HL-60 (cell line): ENCODE data around the gene RNU6-9.
"Not testable (repeated sequence)": the region's sequence is repeated elsewhere in the genome, so short reads cannot be mapped to it uniquely, and the experiment has no call there.

Experiments used
- GABPA ChIP-seq: IDR thresholded peaks from 2 replicates; pipeline ENCODE4 v1.6.1; 2012; ENCODE audit warnings: low read depth
- POLR2AphosphoS5 ChIP-seq: IDR thresholded peaks from 2 replicates; pipeline ENCODE4 v1.6.1; 2012; ENCODE audit warnings: low read depth
- REST ChIP-seq: IDR thresholded peaks from 2 replicates; pipeline ENCODE4 v1.6.1; 2012; ENCODE audit warnings: low read depth; ENCODE audit not compliant: insufficient replicate concordance
- SPI1 ChIP-seq: IDR thresholded peaks from 2 replicates; pipeline ENCODE4 v1.6.1; 2012; ENCODE audit warnings: low read depth, mild to moderate bottlenecking, borderline replicate concordance
- TF ChIP-seq, protein P1 (sequence below): IDR thresholded peaks from one replicate; pipeline ENCODE4 v1.5.1; 2011; ENCODE audit warnings: low read length, control low read depth, inconsistent platforms; ENCODE audit not compliant: insufficient read depth

GRCh38 chr19:853614-854220 is 39.6 kb upstream of the RNU6-9 start:
- not testable (repeated sequence) for TF ChIP-seq REST, POLR2AphosphoS5, SPI1, GABPA
- TF ChIP-seq, protein P1, sequence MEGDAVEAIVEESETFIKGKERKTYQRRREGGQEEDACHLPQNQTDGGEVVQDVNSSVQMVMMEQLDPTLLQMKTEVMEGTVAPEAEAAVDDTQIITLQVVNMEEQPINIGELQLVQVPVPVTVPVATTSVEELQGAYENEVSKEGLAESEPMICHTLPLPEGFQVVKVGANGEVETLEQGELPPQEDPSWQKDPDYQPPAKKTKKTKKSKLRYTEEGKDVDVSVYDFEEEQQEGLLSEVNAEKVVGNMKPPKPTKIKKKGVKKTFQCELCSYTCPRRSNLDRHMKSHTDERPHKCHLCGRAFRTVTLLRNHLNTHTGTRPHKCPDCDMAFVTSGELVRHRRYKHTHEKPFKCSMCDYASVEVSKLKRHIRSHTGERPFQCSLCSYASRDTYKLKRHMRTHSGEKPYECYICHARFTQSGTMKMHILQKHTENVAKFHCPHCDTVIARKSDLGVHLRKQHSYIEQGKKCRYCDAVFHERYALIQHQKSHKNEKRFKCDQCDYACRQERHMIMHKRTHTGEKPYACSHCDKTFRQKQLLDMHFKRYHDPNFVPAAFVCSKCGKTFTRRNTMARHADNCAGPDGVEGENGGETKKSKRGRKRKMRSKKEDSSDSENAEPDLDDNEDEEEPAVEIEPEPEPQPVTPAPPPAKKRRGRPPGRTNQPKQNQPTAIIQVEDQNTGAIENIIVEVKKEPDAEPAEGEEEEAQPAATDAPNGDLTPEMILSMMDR = not testable (repeated sequence)
